HG03108 (cell line): Measurements from ENCODE around the gene PRICKLE4.

Experiments
- ATAC-seq: cut with Tn5 transposase; IDR thresholded peaks from one replicate; pipeline ENCODE4 v1.9.1; 2021; ENCODE audit warnings: moderate library complexity; ENCODE audit not compliant: unreplicated experiment

The PRICKLE4 gene

DNA sequence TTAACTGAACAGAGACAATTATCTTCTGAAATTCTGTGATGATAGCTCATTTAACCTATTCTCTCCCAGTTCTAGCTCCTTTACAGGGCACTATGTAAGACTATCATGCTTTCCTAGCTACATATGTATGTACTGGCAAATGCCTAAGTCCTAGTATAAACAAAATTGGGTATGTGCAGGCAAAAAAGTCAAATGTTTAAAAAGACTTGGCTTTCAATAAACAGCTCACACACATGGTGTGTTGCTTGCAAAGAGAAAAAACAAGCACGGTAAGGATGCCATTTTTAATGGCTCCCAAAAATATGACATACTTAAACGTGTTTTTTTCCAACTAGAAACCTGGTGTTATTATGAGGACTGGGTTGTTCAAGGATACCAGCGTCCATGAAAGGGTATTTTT is 51.7 kb downstream of the PRICKLE4 start:
- ATAC-seq, result no peak

- no peak for ATAC-seq
These were observed 55.6 kb downstream of the PRICKLE4 start for GRCh38 chr6:41836022-41836659.

DNA sequence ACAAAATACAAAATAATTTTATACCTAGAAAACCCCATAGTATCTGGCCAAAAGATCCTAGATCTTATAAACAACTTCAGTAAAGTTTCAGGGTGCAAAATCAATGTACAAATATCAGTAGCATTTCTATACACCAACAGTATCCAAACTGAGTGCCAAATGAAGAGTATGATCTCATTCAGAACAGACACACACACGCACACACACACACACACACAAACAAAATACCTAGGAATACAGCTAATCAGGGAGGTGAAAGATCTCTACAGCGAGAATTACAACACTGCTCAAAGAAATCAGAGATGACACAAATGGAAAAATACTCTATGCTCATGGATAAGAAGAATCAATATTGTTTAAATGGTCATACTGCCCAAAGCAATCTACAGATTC is 56.1 kb downstream of the PRICKLE4 start:
- no peak for ATAC-seq
